CD4-positive, alpha-beta memory T cell (primary cell): ENCODE results near the gene GREB1L. TPM values are rescaled to one million over a fixed set of nuclear protein-coding genes. Genes with fewer than 3 reads are reported as not detected.
A peak's percentile ranks its signal among the peaks of the same experiment; 100 is the strongest.
"Not testable (repeated sequence)": the region's sequence is repeated elsewhere in the genome, so short reads cannot be mapped to it uniquely, and the experiment has no call there.

Experiments
- CTCF ChIA-PET: fragments of 350-600 bp; sonication (Branson Sonifier 250); formaldehyde crosslinking; loops from one replicate; lab custom pipeline; 2021; ENCODE audit warnings: inconsistent platforms; ENCODE audit not compliant: partially characterized antibody; lab: Charles Lee
- POLR2A ChIA-PET: fragments of 350-600 bp; sonication (Branson Sonifier 250); formaldehyde crosslinking; loops from one replicate; lab custom pipeline; 2021; ENCODE audit not compliant: partially characterized antibody; lab: Charles Lee
- DNase-seq, 5 donors: peaks; one replicate each; pipeline versions ENCODE4 v3.0.0 to v3.0.0-alpha.2; 2020 to 2022; ENCODE audit warnings: mixed read lengths in 1 of 5
- H3K27ac ChIP-seq: one replicate; pipeline ENCODE4 v1.7.0; 2013; ENCODE audit warnings: low read depth, low read length
- H3K27me3 ChIP-seq: 2 replicates; pipeline ENCODE4 v1.7.0; 2013; ENCODE audit warnings: mild to moderate bottlenecking, low read length, moderate library complexity; ENCODE audit not compliant: insufficient read depth
- H3K36me3 ChIP-seq: 2 replicates; pipeline ENCODE4 v1.7.0; 2013; ENCODE audit warnings: mild to moderate bottlenecking, low read length, moderate library complexity; ENCODE audit not compliant: insufficient read depth
- H3K4me1 ChIP-seq: 2 replicates; pipeline ENCODE4 v1.7.0; 2013; ENCODE audit warnings: mild to moderate bottlenecking, low read length, moderate library complexity; ENCODE audit not compliant: insufficient read depth
- H3K4me3 ChIP-seq, 2 donors: one replicate each; pipeline ENCODE4 v1.7.0; 2013; ENCODE audit warnings: low read length in 2 of 2, mild to moderate bottlenecking in 1 of 2
- H3K9me3 ChIP-seq, 2 donors: one replicate each; pipeline ENCODE4 v1.7.0; 2013; ENCODE audit warnings: low read length in 2 of 2, control low read depth in 1 of 2; ENCODE audit not compliant: control insufficient read depth in 1 of 2
- H3K27ac Mint-ChIP-seq, 7 donors: one replicate each; pipeline ENCODE4 v1.8.0; 2020 to 2021; ENCODE audit warnings: mixed read lengths in 7 of 7, mild to moderate bottlenecking in 6 of 7, inconsistent platforms in 3 of 7, moderate library complexity in 3 of 7
- H3K27me3 Mint-ChIP-seq, 2 donors: one replicate each; pipeline ENCODE4 v1.8.0; 2020 to 2021; ENCODE audit warnings: mixed read lengths in 2 of 2
- H3K36me3 Mint-ChIP-seq, 2 donors: one replicate each; pipeline ENCODE4 v1.8.0; 2020 to 2021; ENCODE audit warnings: mixed read lengths in 2 of 2, inconsistent platforms in 1 of 2, mild to moderate bottlenecking in 1 of 2
- H3K4me1 Mint-ChIP-seq, 4 donors: one replicate each; pipeline ENCODE4 v1.8.0; 2020 to 2021; ENCODE audit warnings: mixed read lengths in 4 of 4, mild to moderate bottlenecking in 1 of 4
- H3K4me3 Mint-ChIP-seq, 8 donors: one replicate each; pipeline ENCODE4 v1.8.0; 2020 to 2021; ENCODE audit warnings: mixed read lengths in 8 of 8, mild to moderate bottlenecking in 7 of 8, moderate library complexity in 6 of 8, inconsistent platforms in 3 of 8
- H3K9me3 Mint-ChIP-seq, 8 donors: one replicate each; pipeline ENCODE4 v1.8.0; 2020 to 2021; ENCODE audit warnings: mixed read lengths in 8 of 8, mild to moderate bottlenecking in 5 of 8, inconsistent platforms in 3 of 8, moderate library complexity in 1 of 8
- intact Hi-C: fragments of 100-400 bp; cut with micrococcal nuclease; formaldehyde crosslinking; loops from one replicate; pipeline ENCODE4 v1.15.1; 2023
- polyA plus RNA-seq, 2 donors: library from polyadenylated mRNA; unstranded; fragments of 300-500 nt; fragmentation: Illumina TruSeq; gene quantifications; one replicate each; pipeline ENCODE4 v1.2.3, GENCODE V29; 2021
- total RNA-seq, 2 experiments: library from RNA; stranded (reverse); gene quantifications; one replicate each; pipeline ENCODE4 v1.2.3, GENCODE V29; 2021

GREB1L gene
- total and polyA plus RNA-seq, 4 experiments from 2014 or later, result 0.16 TPM; not detected in 3

- H3K9me3 ChIP-seq, H3K4me1 Mint-ChIP-seq, POLR2A ChIA-PET, H3K27me3 Mint-ChIP-seq, intact Hi-C loops, DNase-seq, H3K9me3 Mint-ChIP-seq, H3K27ac Mint-ChIP-seq, H3K4me1 ChIP-seq, H3K27ac ChIP-seq, H3K4me3 ChIP-seq, H3K36me3 Mint-ChIP-seq, H3K27me3 ChIP-seq, H3K36me3 ChIP-seq, H3K4me3 Mint-ChIP-seq, CTCF ChIA-PET: not testable (repeated sequence)
These were observed 69.9 kb downstream of the GREB1L start for GRCh38 chr18:21311980-21312379.

- no peaks in the 10 kb centered on the region for H3K36me3 ChIP-seq
- CTCF ChIA-PET, result no interaction called here
- H3K4me3 ChIP-seq, result no peak overlapping the region
- intact Hi-C loops, result no loop called here
- H3K27ac ChIP-seq, result no peak overlapping the region
- no peaks in the 10 kb centered on the region for H3K9me3 Mint-ChIP-seq
- no peaks in the 10 kb centered on the region for H3K9me3 ChIP-seq
- no peak for DNase-seq
- H3K27ac Mint-ChIP-seq, result no peak overlapping the region
- H3K4me3 Mint-ChIP-seq, result no peak overlapping the region
- no peaks in the 10 kb centered on the region for H3K36me3 Mint-ChIP-seq
- POLR2A ChIA-PET, result no interaction called here
- H3K27me3 Mint-ChIP-seq, result peaks cover 2 to 9% of the 10 kb centered on the region in 2 donors
- no peaks in the 10 kb centered on the region for H3K27me3 ChIP-seq
- no peaks in the 10 kb centered on the region for H3K4me1 ChIP-seq
- H3K4me1 Mint-ChIP-seq, result no peaks in the 10 kb centered on the region
These were observed 71.5 kb downstream of the GREB1L start for GRCh38 chr18:21313576-21313975.

GRCh38 chr18:21314724-21315123 is 72.7 kb downstream of the GREB1L start:
- no peak overlapping the region for H3K4me3 Mint-ChIP-seq
- no peaks in the 10 kb centered on the region for H3K36me3 Mint-ChIP-seq
- H3K4me1 ChIP-seq, result no peaks in the 10 kb centered on the region
- POLR2A ChIA-PET, result no interaction called here
- no peaks in the 10 kb centered on the region for H3K27me3 ChIP-seq
- CTCF ChIA-PET, result no interaction called here
- no peak overlapping the region for H3K27ac ChIP-seq
- H3K27ac Mint-ChIP-seq, result no peak overlapping the region
- H3K36me3 ChIP-seq, result no peaks in the 10 kb centered on the region
- no peaks in the 10 kb centered on the region for H3K9me3 Mint-ChIP-seq
- no peak for DNase-seq
- no peaks in the 10 kb centered on the region for H3K9me3 ChIP-seq
- peaks cover 3 to 6% of the 10 kb centered on the region in 2 donors for H3K27me3 Mint-ChIP-seq
- H3K4me3 ChIP-seq, result no peak overlapping the region
- intact Hi-C loops, result no loop called here
- H3K4me1 Mint-ChIP-seq, result no peaks in the 10 kb centered on the region

- H3K4me3 ChIP-seq, CTCF ChIA-PET, H3K27ac ChIP-seq, H3K9me3 Mint-ChIP-seq, H3K27me3 Mint-ChIP-seq, H3K4me3 Mint-ChIP-seq, POLR2A ChIA-PET, H3K4me1 Mint-ChIP-seq, DNase-seq, intact Hi-C loops, H3K36me3 Mint-ChIP-seq, H3K36me3 ChIP-seq, H3K9me3 ChIP-seq, H3K27ac Mint-ChIP-seq, H3K27me3 ChIP-seq, H3K4me1 ChIP-seq: not testable (repeated sequence)
These were observed 73.1 kb downstream of the GREB1L start for GRCh38 chr18:21315126-21315525.

- Histone ChIP-seq H3K27ac (no peak overlapping the region), H3K27me3 (no peaks in the 10 kb centered on the region), H3K4me1 (no peaks in the 10 kb centered on the region), H3K36me3 (no peaks in the 10 kb centered on the region), H3K9me3 (no peaks in the 10 kb centered on the region), H3K4me3 (no peak overlapping the region)
- no peaks in the 10 kb centered on the region for H3K36me3 Mint-ChIP-seq
- POLR2A ChIA-PET, result no interaction called here
- H3K4me1 Mint-ChIP-seq, result no peaks in the 10 kb centered on the region
- no peak overlapping the region for H3K27ac Mint-ChIP-seq
- intact Hi-C loops, result no loop called here
- DNase-seq, result no peak
- no peak overlapping the region for H3K4me3 Mint-ChIP-seq
- CTCF ChIA-PET, result no interaction called here
- no peaks in the 10 kb centered on the region for H3K9me3 Mint-ChIP-seq
- peaks cover 5 to 6% of the 10 kb centered on the region in 2 donors for H3K27me3 Mint-ChIP-seq
These were observed 73.7 kb downstream of the GREB1L start for GRCh38 chr18:21315741-21316197.

- ChIA-PET POLR2A (no interaction called here), CTCF (no interaction called here)
- H3K27ac Mint-ChIP-seq, result no peak overlapping the region
- Histone ChIP-seq H3K36me3 (no peaks in the 10 kb centered on the region), H3K4me1 (no peaks in the 10 kb centered on the region), H3K9me3 (no peaks in the 10 kb centered on the region), H3K27me3 (no peaks in the 10 kb centered on the region), H3K27ac (no peak overlapping the region), H3K4me3 (no peak overlapping the region)
- H3K4me3 Mint-ChIP-seq, result no peak overlapping the region
- DNase-seq, result no peak
- H3K36me3 Mint-ChIP-seq, result no peaks in the 10 kb centered on the region
- H3K4me1 Mint-ChIP-seq, result no peaks in the 10 kb centered on the region
- H3K9me3 Mint-ChIP-seq, result no peaks in the 10 kb centered on the region
- H3K27me3 Mint-ChIP-seq, result peaks cover 5 to 6% of the 10 kb centered on the region in 2 donors
- intact Hi-C loops, result no loop called here
These were observed 74.3 kb downstream of the GREB1L start for GRCh38 chr18:21316296-21316695.

- CTCF ChIA-PET, result no interaction called here
These were observed 79.7 kb downstream of the GREB1L start for GRCh38 chr18:21321711-21322110.

GRCh38 chr18:21327101-21327500 is 85.1 kb downstream of the GREB1L start:
- Mint-ChIP-seq H3K4me3 (no peak overlapping the region), H3K27me3 (peaks cover 1 to 3% of the 10 kb centered on the region in 2 donors), H3K36me3 (no peaks in the 10 kb centered on the region), H3K9me3 (peaks cover 0 to 2% (median 0%) of the 10 kb centered on the region in 8 donors), H3K4me1 (no peaks in the 10 kb centered on the region), H3K27ac (peak overlapping the region in 1 of 7 donors; percentile 61)
- CTCF ChIA-PET, result no interaction called here
- DNase-seq, result no peak
- intact Hi-C loops, result no loop called here
- POLR2A ChIA-PET, result no interaction called here
- no peaks in the 10 kb centered on the region for H3K36me3 ChIP-seq
- H3K27ac ChIP-seq, result no peak overlapping the region
- H3K4me1 ChIP-seq, result no peaks in the 10 kb centered on the region
- H3K9me3 ChIP-seq, result no peaks in the 10 kb centered on the region
- no peaks in the 10 kb centered on the region for H3K27me3 ChIP-seq
- H3K4me3 ChIP-seq, result no peak overlapping the region

More at GRCh38 chr18:21321711-21322110, 79.7 kb downstream of the GREB1L start:
- no peak for DNase-seq
- Histone ChIP-seq H3K27me3 (no peaks in the 10 kb centered on the region), H3K4me1 (no peaks in the 10 kb centered on the region), H3K9me3 (no peaks in the 10 kb centered on the region), H3K27ac (no peak overlapping the region), H3K36me3 (no peaks in the 10 kb centered on the region), H3K4me3 (no peak overlapping the region)
- no peaks in the 10 kb centered on the region for H3K4me1 Mint-ChIP-seq
- peaks cover 3 to 5% of the 10 kb centered on the region in 2 donors for H3K27me3 Mint-ChIP-seq
- H3K27ac Mint-ChIP-seq, result no peak overlapping the region
- intact Hi-C loops, result no loop called here
- no peak overlapping the region for H3K4me3 Mint-ChIP-seq
- no peaks in the 10 kb centered on the region for H3K36me3 Mint-ChIP-seq
- H3K9me3 Mint-ChIP-seq, result no peaks in the 10 kb centered on the region
- POLR2A ChIA-PET, result no interaction called here
